CD4-positive, alpha-beta T cell treated with Interleukin-10 for 1 hour (primary cell): ENCODE results near the gene CANX.
A peak's percentile ranks its signal among the peaks of the same experiment; 100 is the strongest.
"Not testable (repeated sequence)": the region's sequence is repeated elsewhere in the genome, so short reads cannot be mapped to it uniquely, and the experiment has no call there.

Experiments used
- DNase-seq: peaks from one replicate; pipeline ENCODE4 v3.0.0-alpha.2; 2020

The CANX gene

DNA sequence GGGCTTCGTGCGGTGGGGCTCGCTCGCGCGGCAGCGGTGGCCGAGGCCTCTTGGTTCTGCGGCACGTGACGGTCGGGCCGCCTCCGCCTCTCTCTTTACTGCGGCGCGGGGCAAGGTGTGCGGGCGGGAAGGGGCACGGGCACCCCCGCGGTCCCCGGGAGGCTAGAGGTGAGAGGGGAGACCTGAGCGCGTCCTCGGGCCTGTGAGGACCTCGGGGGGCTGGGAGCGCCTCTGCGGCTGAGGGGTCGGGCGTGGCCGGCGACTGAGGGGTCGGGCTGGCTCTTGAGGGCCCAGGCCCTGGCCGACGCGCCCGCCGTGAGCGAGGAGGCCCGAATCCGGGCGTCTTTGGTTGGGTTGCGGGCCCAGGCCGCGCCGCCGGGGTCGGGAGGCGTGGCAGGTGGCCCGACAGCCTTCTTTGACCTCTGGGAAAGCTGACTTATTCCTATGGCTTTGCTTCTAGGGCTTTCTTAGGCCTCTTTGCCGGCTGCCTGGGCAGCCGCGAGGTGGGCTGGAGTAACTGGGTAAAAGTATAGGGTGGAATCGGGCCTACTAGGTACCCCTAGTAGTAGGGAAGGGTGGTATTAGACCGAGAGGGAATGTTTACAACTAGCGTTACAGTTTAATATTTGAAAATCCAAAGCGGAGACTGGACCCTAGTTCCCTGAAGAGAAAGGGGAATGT, at the start of gene CANX:
CANX (plus strand) TSS at position 33 of the 681 bp plus-strand sequence. CDS start 6,715 bp downstream, outside the sequence.
- DNase-seq, result no peak

- not testable (repeated sequence) for DNase-seq
These were observed 49.5 kb upstream of the CANX start for GRCh38 chr5:179649166-179649703.

DNA sequence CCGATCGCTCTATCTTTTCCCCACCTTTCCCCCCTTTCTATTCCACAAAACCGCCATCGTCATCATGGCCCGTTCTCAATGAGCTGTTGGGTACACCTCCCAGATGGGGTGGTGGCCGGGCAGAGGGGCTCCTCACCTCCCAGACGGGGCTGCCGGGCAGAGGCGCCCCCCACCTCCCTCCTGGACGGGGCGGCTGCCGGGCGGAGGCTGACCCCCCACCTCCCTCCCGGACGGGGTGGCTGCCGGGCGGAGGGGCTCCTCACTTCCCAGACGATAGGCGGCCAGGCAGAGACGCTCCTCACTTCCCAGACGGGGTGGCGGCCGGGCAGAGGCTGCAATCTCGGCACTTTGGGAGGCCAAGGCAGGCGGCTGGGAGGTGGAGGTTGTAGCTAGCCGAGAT, 48.5 kb upstream of the CANX start:
- not testable (repeated sequence) for DNase-seq

DNA sequence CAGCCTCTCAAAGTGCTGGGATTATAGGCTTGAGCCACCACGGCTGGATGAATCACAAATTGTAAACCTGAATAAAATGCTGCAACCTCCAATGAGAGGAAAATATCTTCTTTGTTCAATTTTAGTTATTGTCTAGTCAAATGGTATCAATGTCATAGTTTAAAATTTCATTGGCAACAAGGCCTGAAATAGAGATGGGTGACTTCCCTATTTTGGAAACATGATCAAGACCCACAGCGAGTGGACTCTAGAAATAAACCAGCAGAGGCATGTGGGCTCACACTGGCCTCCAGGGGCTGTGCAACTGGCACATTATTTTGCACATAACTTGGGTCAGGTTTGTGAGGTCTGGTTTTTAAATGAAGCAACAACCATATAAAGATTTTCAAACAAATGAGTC, 45.6 kb upstream of the CANX start:
- not testable (repeated sequence) for DNase-seq

DNA sequence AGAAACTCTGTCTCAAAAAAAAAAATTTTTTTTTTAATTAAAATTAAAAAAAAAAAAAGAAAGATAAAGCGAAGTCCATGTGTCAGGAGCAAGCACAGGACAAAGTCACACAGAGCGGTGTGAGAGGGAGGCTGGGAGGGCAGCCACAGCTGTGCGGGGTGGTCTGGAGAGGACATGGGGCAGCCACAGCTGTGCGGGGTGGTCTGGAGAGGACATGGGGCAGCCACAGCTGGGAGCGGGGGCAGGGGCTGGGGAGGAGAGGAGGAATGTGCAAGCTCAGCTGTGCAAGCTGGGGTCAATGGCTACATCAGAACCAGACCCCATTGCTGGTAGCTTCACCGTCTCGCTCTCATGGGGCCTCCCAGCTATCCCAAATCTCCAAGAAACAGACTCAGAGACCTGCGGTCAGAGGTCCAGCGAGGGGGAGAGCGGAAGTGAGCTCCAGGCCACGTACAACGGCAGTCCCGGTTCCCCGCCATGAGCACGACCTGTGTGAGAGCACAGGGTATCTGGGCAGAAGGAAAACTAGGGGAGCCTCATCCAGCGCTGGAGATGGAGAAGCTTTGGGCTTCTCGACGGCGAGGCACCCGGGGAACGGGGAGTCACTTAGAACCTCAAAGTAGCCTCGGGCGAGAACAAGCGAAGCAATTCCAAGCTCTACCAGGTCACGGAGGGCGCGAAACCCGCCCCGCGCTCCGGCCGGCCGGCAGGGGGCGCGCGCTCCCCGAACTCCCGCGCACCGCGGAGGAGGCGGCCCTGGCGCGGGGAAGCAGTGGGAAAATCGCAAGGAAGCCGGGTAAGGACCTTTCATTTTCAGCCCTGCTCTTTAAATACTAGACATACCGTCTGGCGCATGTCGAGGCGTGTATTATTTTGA, 41.2 kb upstream of the CANX start:
- DNase-seq, result not testable (repeated sequence)

GRCh38 chr5:179658179-179658856, 40.4 kb upstream of the CANX start:
- not testable (repeated sequence) for DNase-seq

- DNase-seq, result not testable (repeated sequence)
These were observed 37.1 kb upstream of the CANX start for GRCh38 chr5:179661647-179662046.

DNA sequence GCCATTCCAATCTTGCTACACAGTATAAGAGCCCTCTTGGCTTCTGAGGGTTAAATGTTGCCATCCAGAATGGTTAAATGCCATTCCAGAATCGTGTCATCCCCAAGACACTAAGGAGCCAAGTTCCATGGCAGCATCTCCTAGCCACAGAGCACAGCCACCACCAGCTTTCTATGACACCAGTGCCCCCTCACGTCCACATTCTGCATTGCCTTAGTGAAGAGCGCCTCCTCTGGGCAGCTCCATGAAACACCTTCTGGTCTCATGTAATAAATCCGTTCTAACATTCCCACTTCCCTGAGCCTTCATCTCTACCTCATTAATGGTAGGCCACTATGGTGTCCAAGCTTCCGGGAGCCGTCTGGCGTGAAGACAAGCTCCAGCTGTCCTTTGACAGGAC, 30.4 kb upstream of the CANX start:
- peak; percentile 56 for DNase-seq

DNA sequence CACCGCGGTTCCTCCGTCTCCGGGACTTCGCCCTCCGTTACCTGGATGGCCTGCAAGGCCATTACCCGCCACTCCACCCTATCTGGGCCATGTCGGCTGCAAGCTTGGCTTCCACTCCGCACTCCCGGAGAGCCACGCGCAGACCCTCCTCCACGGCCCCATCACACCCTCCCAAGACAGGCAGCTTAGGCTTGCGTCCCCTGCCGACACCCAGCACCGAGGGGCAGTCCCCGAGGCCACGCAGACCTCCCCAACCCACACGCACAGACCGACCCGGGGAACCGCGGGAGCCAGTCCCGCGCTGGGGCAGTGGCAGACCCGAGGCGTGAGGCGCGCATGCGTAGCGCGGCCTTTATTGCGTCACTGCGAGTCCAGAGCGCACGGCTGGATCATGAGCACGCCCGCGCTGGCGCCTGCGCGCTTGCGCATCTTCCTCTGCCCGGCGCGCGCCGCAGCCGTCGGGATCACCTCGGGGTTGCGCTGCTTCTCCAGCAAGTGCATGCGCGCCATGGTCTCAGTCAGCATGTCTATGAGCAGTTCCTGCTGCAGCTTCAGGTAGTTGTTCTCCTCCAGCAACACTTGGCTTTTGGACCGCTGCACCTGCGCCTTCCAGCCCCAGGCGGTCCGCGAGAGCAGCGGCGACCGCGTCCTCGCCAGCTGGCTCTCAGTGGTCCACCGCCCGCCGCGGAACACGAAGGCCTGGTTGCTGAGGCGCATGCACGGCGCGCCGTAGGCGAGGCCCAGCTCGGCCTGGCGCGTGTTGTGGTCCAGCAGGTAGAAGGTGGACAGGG, 20.3 kb upstream of the CANX start:
- DNase-seq, result peak; percentile 95

GRCh38 chr5:179679014-179679674, 19.6 kb upstream of the CANX start:
- peak; percentile 83 for DNase-seq

DNA sequence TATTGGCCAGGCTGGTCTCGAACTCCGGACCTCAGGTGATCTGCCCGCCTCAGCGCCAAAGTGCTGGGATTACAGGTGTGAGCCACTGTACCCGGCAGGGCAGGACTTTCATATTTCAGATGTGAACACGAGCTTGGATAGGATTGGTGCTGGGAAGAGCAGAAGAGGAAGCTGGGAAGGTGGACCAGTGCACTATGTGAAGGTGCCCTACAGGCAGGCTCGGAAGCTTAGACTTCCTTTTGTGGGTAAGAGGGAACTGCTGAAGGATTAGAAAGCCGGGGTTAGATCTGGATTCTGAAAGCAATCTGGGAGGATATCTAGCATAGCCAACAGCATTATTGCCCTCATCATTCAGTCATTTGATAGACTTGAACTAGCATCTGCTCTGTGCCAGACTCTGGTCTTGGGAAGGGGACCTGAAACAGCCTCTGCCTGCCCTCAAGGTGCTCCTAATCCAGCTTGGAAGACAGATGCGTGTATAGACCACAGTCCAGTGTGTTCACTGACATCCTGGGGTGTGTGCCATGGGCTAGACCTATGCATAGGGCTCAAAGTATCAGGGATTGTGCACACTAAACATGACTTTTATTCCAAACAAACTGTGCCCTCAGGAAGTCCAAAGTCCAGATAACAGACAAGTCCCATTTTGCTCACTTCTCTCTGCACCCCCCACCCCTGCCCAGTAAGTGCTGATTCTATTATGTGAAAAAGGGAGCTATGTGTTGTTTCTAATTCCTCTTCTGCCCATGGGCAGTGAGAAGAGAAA, 18.6 kb upstream of the CANX start:
- no peak for DNase-seq

GRCh38 chr5:179680780-179681401, 17.9 kb upstream of the CANX start, which contains the start of gene CBY3:
Gene CBY3, minus strand, starts transcription at chr5:179681034. Its CDS starts 116 bp downstream, at chr5:179680918.
- no peak for DNase-seq

DNA sequence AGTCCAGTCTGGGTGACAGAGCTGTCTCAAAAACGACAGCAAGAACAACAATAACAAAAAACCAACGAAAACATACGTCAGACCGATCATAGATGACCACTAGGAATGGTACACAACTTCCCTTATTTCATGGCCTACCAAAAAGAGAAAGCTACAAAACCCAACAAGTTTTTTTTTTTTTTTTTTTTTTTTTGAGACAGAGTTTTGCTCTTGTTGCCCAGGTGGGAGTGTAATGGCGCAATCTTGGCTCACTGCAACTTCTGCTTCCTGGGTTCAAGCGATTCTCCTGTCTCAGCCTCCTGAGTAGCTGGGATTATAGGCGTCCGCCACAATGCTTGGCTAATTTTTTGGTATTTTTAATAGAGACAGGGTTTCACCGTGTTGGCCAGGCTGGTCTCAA, 9.6 kb upstream of the CANX start:
- DNase-seq, result not testable (repeated sequence)

GRCh38 chr5:179694561-179694960, 4.2 kb upstream of the CANX start:
- DNase-seq, result no peak

GRCh38 chr5:179696603-179697002, 2.2 kb upstream of the CANX start:
- no peak for DNase-seq

DNA sequence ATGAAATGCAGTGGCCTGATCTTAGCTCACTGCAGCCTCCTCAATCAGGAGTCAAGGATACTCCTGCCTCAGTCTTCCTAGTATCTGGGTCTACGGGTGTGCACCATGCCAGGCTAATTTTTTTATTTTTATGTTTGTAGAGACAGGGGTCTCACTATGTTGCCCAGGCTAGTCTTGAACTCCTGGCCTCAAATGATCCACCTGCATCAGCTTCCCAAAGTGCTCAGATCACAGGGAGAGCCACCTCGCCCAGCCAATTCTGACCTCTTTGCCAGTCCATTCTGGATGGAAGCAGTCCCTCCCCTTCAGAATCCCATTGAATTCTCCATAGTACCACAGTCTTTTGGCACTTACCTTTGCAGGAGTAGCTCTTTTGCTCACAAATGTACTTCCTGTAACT, 1.7 kb upstream of the CANX start:
- no peak for DNase-seq

DNA sequence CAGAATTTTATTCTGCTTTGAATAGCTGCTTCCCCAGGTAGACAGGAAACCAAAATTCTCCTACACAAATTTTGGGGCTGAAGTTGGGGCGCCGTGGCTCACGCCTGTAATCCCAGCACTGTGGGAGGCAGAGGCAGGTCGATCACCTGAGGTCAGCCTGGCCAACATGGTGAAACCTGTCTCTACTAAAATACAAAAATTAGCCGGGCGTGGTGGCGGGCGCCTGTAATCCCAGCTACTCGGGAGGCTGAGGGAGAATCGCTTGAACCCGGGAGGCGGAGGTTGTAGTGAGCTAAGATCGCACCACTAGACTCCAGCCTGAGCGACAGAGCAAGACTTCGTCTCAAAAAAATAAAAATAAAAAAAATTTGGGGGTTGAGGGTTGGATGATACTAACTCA, 1.2 kb upstream of the CANX start:
- DNase-seq, result not testable (repeated sequence)

DNA sequence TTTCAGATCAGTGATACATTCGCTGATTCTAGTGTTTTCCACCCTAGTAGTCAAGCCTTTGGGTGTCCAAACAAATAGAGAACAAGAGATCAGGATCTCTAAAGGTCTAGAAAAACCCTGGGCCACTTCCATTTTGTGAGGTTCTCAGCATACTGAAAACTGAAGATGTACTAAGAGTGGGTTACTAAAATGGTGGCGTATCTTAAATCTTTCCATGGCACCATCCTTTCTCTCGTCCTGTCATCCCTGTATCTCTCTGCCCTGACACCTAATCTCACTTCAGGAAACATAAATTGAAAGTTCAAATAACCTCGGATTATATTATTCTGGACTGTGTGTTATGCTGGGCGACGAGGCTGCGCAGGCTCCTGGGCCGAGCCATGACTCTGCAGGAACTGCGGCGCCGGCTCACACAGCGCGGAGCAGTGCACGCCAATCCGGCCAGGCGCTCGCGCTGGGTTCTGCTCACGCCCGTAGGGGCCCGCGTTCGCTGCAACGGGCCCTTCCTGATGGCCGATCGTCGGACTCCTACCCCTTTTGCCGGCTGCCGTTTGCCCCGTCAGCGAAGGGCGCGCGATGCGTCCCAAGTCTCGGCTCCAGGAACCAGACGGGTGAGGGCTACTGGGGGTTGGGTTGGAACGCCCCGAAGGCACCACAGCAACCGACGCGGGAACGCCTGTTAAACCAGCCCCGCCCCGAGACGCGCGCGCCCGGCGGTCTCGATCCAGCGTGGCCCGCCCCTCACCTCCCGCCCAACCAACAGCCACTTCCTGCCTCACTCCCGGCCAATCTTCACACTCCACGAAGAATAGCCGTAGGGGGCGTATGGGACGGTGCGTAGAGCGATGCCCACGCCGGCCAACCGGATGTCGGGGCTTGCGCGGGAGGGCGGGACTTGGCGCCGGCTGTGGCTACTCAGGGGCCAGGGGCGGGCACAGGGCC, 503 bp upstream of the CANX start:
- DNase-seq, result peak; percentile 100

DNA sequence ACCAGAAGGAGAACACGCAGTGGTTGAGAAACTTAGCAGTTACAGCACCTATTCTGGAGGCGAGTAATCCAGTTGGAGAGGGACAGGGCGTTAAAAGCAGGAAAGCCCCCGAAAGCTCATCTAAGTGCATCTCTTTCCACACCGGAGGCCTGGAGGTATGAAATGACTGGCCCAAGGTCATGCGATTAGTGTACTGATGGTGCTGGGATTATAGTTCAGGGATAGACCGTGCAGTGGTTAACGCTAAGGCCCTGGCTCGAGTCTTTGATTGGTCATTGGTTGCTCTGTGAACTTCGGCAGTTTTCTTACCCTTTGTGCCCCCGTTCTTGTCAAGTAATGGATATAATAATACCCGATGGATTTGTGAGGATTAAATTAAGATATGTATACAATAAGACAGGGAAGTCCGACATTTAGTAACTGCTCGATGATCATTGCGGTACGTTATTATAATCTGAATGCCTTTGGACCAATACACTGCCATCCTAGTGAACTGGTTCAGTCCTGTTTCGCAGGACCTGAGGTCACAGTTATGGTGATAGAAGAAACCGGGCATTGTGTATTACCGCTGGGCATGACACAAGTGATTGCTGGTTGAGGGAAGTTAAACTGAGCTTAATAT, 960 bp downstream of the CANX start:
- DNase-seq, result peak; percentile 28
